A673 (cell line): ENCODE data around the gene ABHD4.

Source experiments
- EZH2 ChIP-seq: fragments of 200-600 bp; sonication (generic); IDR thresholded peaks from 2 replicates; pipeline ENCODE4 v1.6.1; 2017; ENCODE audit warnings: borderline replicate concordance, low read depth, mild to moderate bottlenecking, mixed read lengths, antibody characterized with exemption, low read length; ENCODE audit not compliant: poor library complexity, severe bottlenecking
- TF ChIP-seq, protein P1 (sequence below): fragments of 300-800, 200-600 bp; sonication (generic); conservative IDR thresholded peaks from 2 replicates; pipeline ENCODE4 v1.5.1; 2017; ENCODE audit warnings: low read depth, mild to moderate bottlenecking, antibody characterized with exemption, low read length, moderate library complexity, mixed read lengths

DNA sequence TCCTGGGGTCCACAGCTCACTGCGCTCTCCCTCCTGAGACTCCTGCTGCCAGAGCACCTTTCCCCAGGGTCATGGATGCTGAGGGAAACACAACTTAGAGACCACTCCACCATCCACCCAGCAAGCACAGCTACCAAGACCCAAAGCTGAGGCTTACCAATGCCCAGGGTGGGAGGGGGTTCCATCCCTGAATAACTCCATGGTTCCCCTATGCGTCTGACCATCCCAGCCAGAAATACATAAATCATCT lies 45.3 kb upstream of the ABHD4 start:
- TF ChIP-seq, protein P1, sequence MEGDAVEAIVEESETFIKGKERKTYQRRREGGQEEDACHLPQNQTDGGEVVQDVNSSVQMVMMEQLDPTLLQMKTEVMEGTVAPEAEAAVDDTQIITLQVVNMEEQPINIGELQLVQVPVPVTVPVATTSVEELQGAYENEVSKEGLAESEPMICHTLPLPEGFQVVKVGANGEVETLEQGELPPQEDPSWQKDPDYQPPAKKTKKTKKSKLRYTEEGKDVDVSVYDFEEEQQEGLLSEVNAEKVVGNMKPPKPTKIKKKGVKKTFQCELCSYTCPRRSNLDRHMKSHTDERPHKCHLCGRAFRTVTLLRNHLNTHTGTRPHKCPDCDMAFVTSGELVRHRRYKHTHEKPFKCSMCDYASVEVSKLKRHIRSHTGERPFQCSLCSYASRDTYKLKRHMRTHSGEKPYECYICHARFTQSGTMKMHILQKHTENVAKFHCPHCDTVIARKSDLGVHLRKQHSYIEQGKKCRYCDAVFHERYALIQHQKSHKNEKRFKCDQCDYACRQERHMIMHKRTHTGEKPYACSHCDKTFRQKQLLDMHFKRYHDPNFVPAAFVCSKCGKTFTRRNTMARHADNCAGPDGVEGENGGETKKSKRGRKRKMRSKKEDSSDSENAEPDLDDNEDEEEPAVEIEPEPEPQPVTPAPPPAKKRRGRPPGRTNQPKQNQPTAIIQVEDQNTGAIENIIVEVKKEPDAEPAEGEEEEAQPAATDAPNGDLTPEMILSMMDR, result no peak
- no peak for TF ChIP-seq EZH2
